Right lobe of liver (tissue), 6 donors: Measurements from ENCODE around the gene WIPF2. TPM values are rescaled to one million over a fixed set of nuclear protein-coding genes. Genes with fewer than 3 reads are reported as not detected.

ENCODE experiments used
- ATAC-seq, 4 donors: fragments of 200-7000 bp; cut with Tn5 transposase; one replicate each; pipeline ENCODE4 v1.9.1; 2020; ENCODE audit warnings: mild to moderate bottlenecking in 4 of 4, moderate library complexity in 4 of 4
- DNase-seq, 3 donors: peaks; one replicate each; pipeline ENCODE4 v3.0.0-alpha.2; 2020
- H3K27ac ChIP-seq, 3 donors: fragments of 200-600 bp; one replicate each; pipeline ENCODE4 v1.8.0; 2022
- H3K27me3 ChIP-seq, 2 donors: fragments of 200-600 bp; one replicate each; pipeline ENCODE4 v1.8.0; 2022
- H3K36me3 ChIP-seq, 4 donors: fragments of 200-600 bp; sonication (generic) in 1 of 4; one replicate each; pipeline versions ENCODE4 v1.5.1 to v1.8.0; 2017 to 2022; ENCODE audit warnings: control low read depth in 1 of 4
- H3K4me1 ChIP-seq, 4 donors: fragments of 200-600 bp; sonication (generic) in 1 of 4; one replicate each; pipeline versions ENCODE4 v1.5.1 to v1.8.0; 2017 to 2022; ENCODE audit warnings: control low read depth in 1 of 4
- H3K4me3 ChIP-seq, 3 donors: fragments of 200-600 bp; one replicate each; pipeline ENCODE4 v1.8.0; 2022
- H3K9me3 ChIP-seq, 4 donors: fragments of 200-600 bp; sonication (generic) in 1 of 4; one replicate each; pipeline versions ENCODE4 v1.5.1 to v1.8.0; 2017 to 2022; ENCODE audit warnings: control low read depth in 1 of 4
- POLR2A ChIP-seq: fragments of 450-650 bp; IDR thresholded peaks from one replicate; pipeline ENCODE4 v1.6.1; 2017; ENCODE audit warnings: antibody characterized with exemption, mild to moderate bottlenecking
- WGBS: methylation state at CpG from one replicate; pipeline ENCODE4 v1.1.6; 2018; ENCODE audit warnings: low coverage, low lambda C conversion rate; ENCODE audit not compliant: insufficient coverage; ENCODE audit errors: missing lambda C conversion rate; 5-methylcytosine and 5-hydroxymethylcytosine counted together
- intact Hi-C, 2 donors: fragments of 100-400 bp; cut with DNase I; formaldehyde crosslinking; loops; one replicate each; pipeline versions ENCODE4 v1.11.2 to v1.14.1; 2022
- total RNA-seq, 6 experiments: library from RNA; depleted of rRNA in 2 of 6; stranded (reverse); fragments of >200 nt in 2 of 6; fragmentation: NEBNext Ultra II Directional in 3 of 6; extraction: Animal tissue kit (Norgen Biotek cat#: 25700) in 3 of 6; gene quantifications; one replicate each; pipeline versions ENCODE4 v1.1.0 to v1.2.4, GENCODE V29; 2016 to 2023
- TF ChIP-seq, protein P1 (sequence below), 4 donors: fragments of 200-600 bp in 3 of 4; fragments of 450-650 bp in 1 of 4; IDR thresholded peaks; one replicate each; pipeline versions ENCODE4 v1.5.1 to v1.8.0; 2016 to 2022; ENCODE audit warnings: antibody characterized with exemption in 4 of 4, mild to moderate bottlenecking in 2 of 4
- donor health status: DM: no; HTN: yes; CAD: no.
- donor health status: DM: no; HTN: no; CAD: no.
- donor health status: DM: no; HTN: no; CAD: no.
- donor health status: DM: no; HTN: yes; CAD: no.
- donor health status: DM: no; HTN: yes; CAD: no.

WIPF2 gene
- total RNA-seq, 6 experiments from 2014 or later = 7.0 to 12.1 (median 9.0) TPM

DNA sequence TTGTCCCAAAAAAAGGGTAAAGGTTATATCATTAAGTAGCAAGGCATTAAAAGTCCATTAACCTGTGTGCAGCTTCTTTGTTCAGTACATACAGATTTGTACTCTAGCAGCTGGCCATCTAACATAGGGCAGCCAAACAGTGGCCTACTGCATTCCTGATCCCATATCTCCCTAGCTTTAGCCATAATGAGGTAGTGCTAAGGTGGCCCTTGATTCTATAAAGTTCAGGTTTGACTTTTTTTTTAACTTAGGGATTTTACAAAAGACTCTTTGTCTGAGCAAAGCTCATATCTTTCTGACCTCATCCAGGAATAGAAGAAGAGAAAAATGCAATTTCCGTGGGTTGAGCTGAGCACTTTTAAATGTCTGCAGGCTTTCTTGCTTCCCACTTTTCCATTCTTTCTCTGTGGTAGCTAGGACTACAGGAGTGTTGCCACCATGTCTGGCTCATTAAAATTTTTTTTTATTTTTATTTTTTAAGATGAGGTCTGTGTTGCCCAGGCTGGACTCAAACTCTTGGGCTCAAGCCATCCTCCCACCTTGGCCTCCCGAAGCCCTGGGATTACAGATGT is 49.1 kb downstream of the WIPF2 start:
- Histone ChIP-seq H3K9me3 (no peaks in the 10 kb centered on the region), H3K27ac (no peak overlapping the region), H3K4me1 (no peaks in the 10 kb centered on the region), H3K27me3 (no peaks in the 10 kb centered on the region), H3K4me3 (no peak overlapping the region), H3K36me3 (peaks cover 0 to 22% (median 15%) of the 10 kb centered on the region in 4 donors)
- intact Hi-C loops = no loop called here
- WGBS = 96% methylated on average over 2 of the region's 2 CpGs
- TF ChIP-seq, protein P1, sequence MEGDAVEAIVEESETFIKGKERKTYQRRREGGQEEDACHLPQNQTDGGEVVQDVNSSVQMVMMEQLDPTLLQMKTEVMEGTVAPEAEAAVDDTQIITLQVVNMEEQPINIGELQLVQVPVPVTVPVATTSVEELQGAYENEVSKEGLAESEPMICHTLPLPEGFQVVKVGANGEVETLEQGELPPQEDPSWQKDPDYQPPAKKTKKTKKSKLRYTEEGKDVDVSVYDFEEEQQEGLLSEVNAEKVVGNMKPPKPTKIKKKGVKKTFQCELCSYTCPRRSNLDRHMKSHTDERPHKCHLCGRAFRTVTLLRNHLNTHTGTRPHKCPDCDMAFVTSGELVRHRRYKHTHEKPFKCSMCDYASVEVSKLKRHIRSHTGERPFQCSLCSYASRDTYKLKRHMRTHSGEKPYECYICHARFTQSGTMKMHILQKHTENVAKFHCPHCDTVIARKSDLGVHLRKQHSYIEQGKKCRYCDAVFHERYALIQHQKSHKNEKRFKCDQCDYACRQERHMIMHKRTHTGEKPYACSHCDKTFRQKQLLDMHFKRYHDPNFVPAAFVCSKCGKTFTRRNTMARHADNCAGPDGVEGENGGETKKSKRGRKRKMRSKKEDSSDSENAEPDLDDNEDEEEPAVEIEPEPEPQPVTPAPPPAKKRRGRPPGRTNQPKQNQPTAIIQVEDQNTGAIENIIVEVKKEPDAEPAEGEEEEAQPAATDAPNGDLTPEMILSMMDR (IDR thresholded peaks at IDR 0.05) = no peak
- TF ChIP-seq POLR2A = no peak
- ATAC-seq (no peak), DNase-seq (no peak)

- no peak for ATAC-seq
- Histone ChIP-seq H3K27me3 (no peaks in the 10 kb centered on the region), H3K4me1 (peaks cover 0 to 4% (median 2%) of the 10 kb centered on the region in 4 donors), H3K4me3 (no peak overlapping the region), H3K27ac (no peak overlapping the region), H3K36me3 (peaks cover 11 to 61% (median 30%) of the 10 kb centered on the region in 4 donors), H3K9me3 (no peaks in the 10 kb centered on the region)
- no peak for DNase-seq
- TF ChIP-seq, protein P1 (IDR thresholded peaks at IDR 0.05) = no peak
- no peak for TF ChIP-seq POLR2A
- intact Hi-C loops = loop anchor here in 1 of 2 donors (5.0 kb wide), 1 partner anchor 56 kb away; no protein-coding TSS in a partner anchor
- WGBS = 83% methylated on average over 1 of the region's 1 CpG
Observed at GRCh38 chr17:40278414-40278813, 59.3 kb downstream of the WIPF2 start.

DNA sequence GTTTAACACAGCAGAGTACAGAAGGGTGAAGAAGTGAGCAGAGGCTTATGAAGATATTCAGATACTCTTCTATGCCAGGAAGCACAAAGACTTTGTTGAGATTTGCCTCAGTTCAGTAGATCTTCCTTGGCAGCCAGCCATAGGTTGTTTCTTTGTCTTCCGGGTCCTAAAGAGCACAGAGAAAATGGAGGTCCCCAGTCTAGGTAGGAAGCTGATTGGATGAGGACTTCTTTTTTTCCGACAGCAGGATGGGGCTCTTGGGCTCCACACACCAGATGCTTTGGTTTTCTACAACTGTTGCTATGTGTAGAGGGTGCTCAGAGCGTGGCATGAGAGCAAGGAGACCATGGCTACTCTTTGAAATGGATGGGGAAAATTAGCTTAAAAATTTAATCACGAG is 60.3 kb downstream of the WIPF2 start:
- H3K4me3 ChIP-seq = no peak overlapping the region
- ATAC-seq = no peak
- H3K27me3 ChIP-seq = no peaks in the 10 kb centered on the region
- 89% methylated on average over 3 of the region's 4 CpGs for WGBS
- peaks cover 0 to 12% (median 6%) of the 10 kb centered on the region in 4 donors for H3K4me1 ChIP-seq
- no peaks in the 10 kb centered on the region for H3K9me3 ChIP-seq
- peaks cover 11 to 55% (median 26%) of the 10 kb centered on the region in 4 donors for H3K36me3 ChIP-seq
- no peak for TF ChIP-seq POLR2A
- TF ChIP-seq, protein P1 (IDR thresholded peaks at IDR 0.05) = no peak
- no peak for DNase-seq
- H3K27ac ChIP-seq = no peak overlapping the region
- intact Hi-C loops = loop anchor here in 1 of 2 donors (5.0 kb wide), 1 partner anchor 57 kb away; no protein-coding TSS in a partner anchor

DNA sequence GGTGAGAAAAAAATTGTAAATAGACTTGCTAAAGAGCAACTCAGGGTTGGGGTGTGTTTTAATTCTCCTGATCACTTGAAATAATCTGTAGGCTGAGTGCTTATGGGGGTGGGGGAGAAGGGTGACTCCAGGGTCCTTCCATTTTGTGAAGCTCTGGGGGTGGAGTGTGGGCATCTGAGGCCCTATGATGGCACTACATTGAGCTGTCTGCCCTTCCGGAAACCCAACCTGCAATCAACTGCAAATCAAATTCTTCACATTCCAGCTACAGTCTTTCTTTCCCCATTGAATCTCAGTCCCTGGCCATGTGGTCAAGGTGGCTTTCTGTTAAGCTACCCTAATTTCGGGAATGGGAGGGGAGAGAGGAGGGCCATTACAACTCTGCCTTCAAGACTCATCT is 62.6 kb downstream of the WIPF2 start:
- Histone ChIP-seq H3K27ac (no peak overlapping the region), H3K27me3 (no peaks in the 10 kb centered on the region), H3K4me3 (no peak overlapping the region), H3K36me3 (peaks cover 6 to 35% (median 17%) of the 10 kb centered on the region in 4 donors), H3K9me3 (no peaks in the 10 kb centered on the region), H3K4me1 (peaks cover 0 to 25% (median 8%) of the 10 kb centered on the region in 4 donors)
- 91% methylated on average over 2 of the region's 2 CpGs for WGBS
- ATAC-seq (no peak), DNase-seq (no peak)
- no peak for TF ChIP-seq POLR2A
- TF ChIP-seq, protein P1 (IDR thresholded peaks at IDR 0.05) = no peak
- intact Hi-C loops = no loop called here
